Measurements from ENCODE around the gene SGF29.
"Not testable (repeated sequence)": the region's sequence is repeated elsewhere in the genome, so short reads cannot be mapped to it uniquely, and the experiment has no call there.

SGF29 gene

GRCh38 chr16:28532940-28533647 lies 20.6 kb upstream of the SGF29 start:
- DNase-seq (ENCODE audit: low read depth in 2 of 2) = no peak

- DNase-seq (ENCODE audit: low read depth in 2 of 2) = no peak
Observed at GRCh38 chr16:28534542-28535373, 19.0 kb upstream of the SGF29 start.

- DNase-seq (ENCODE audit: low read depth in 2 of 2) = no peak
Observed at GRCh38 chr16:28537076-28537475, 16.6 kb upstream of the SGF29 start.

- DNase-seq (ENCODE audit: low read depth in 2 of 2) = no peak
Observed at GRCh38 chr16:28537964-28538732, 15.6 kb upstream of the SGF29 start.

- DNase-seq (ENCODE audit: low read depth in 2 of 2) = no peak
Observed at GRCh38 chr16:28538733-28539596, 14.8 kb upstream of the SGF29 start, which contains the start of gene NUPR1. Gene NUPR1, minus strand, starts transcription at chr16:28538974. Its CDS starts 67 bp downstream, at chr16:28538907.

GRCh38 chr16:28540346-28540745 lies 13.4 kb upstream of the SGF29 start:
- DNase-seq (ENCODE audit: low read depth in 2 of 2) = no peak

GRCh38 chr16:28542646-28543045 lies 11.1 kb upstream of the SGF29 start:
- no peak for DNase-seq (ENCODE audit: low read depth in 2 of 2)

GRCh38 chr16:28543072-28543471 lies 10.6 kb upstream of the SGF29 start:
- DNase-seq (ENCODE audit: low read depth in 2 of 2) = no peak

- no peak for DNase-seq (ENCODE audit: low read depth in 2 of 2)
Observed at GRCh38 chr16:28544998-28545397, 8.7 kb upstream of the SGF29 start.

- not testable (repeated sequence) for DNase-seq (ENCODE audit: low read depth in 2 of 2)
Observed at GRCh38 chr16:28545964-28546363, 7.8 kb upstream of the SGF29 start.

- DNase-seq (ENCODE audit: low read depth in 2 of 2) = no peak
Observed at GRCh38 chr16:28546626-28547025, 7.1 kb upstream of the SGF29 start.

- no peak for DNase-seq (ENCODE audit: low read depth in 2 of 2)
Observed at GRCh38 chr16:28548306-28548802, 5.4 kb upstream of the SGF29 start.

GRCh38 chr16:28549301-28549899 lies 4.3 kb upstream of the SGF29 start:
- DNase-seq (ENCODE audit: low read depth in 2 of 2) = no peak

GRCh38 chr16:28554634-28555423 lies 1.1 kb downstream of the SGF29 start:
- no peak for DNase-seq (ENCODE audit: low read depth in 2 of 2)

- no peak for DNase-seq (ENCODE audit: low read depth in 2 of 2)
Observed at GRCh38 chr16:28555561-28555960, 1.8 kb downstream of the SGF29 start.

GRCh38 chr16:28556914-28557320 lies 3.2 kb downstream of the SGF29 start:
- DNase-seq (ENCODE audit: low read depth in 2 of 2) = no peak

- no peak for DNase-seq (ENCODE audit: low read depth in 2 of 2)
Observed at GRCh38 chr16:28558456-28558855, 4.7 kb downstream of the SGF29 start.

- DNase-seq (ENCODE audit: low read depth in 2 of 2) = no peak
Observed at GRCh38 chr16:28561557-28562187, 8.0 kb downstream of the SGF29 start.

GRCh38 chr16:28562199-28562598 lies 8.5 kb downstream of the SGF29 start:
- no peak for DNase-seq (ENCODE audit: low read depth in 2 of 2)

Measured in stimulated activated CD4-positive, alpha-beta T cell treated with anti-CD3 and anti-CD28 coated beads, Interleukin-1b, Interleukin-23, amount 100 ng/mL, for 4 hours (primary cell).